Activated T-helper 9 cell treated with anti-CD3 and anti-CD28 coated beads, Interleukin-2, amount 50 U/mL, for 16 hours (primary cell): ENCODE results near the gene SLC22A24.
"Not testable (repeated sequence)": the region's sequence is repeated elsewhere in the genome, so short reads cannot be mapped to it uniquely, and the experiment has no call there.

Source experiments
- DNase-seq: peaks from one replicate; pipeline ENCODE4 v3.0.0-alpha.2; 2020; ENCODE audit warnings: low read depth

SLC22A24 gene

GRCh38 chr11:63144121-63144520, at the start of gene SLC22A24:
Gene SLC22A24 (minus strand): TSS chr11:63144221. CDS start chr11:63143779, 442 bp downstream.
- no peak for DNase-seq

GRCh38 chr11:63180536-63180935, 36.5 kb upstream of the SLC22A24 start:
- no peak for DNase-seq

- DNase-seq = no peak
These were observed 35.5 kb upstream of the SLC22A24 start for GRCh38 chr11:63179432-63180041.

GRCh38 chr11:63177872-63178271, 33.9 kb upstream of the SLC22A24 start:
- no peak for DNase-seq

- no peak for DNase-seq
These were observed 21.8 kb upstream of the SLC22A24 start for GRCh38 chr11:63165706-63166310.

GRCh38 chr11:63155794-63156193, 11.8 kb upstream of the SLC22A24 start:
- DNase-seq = no peak

- no peak for DNase-seq
These were observed 2.6 kb upstream of the SLC22A24 start for GRCh38 chr11:63146581-63146980.

- DNase-seq = no peak
These were observed 1.6 kb downstream of the SLC22A24 start for GRCh38 chr11:63142459-63142858.

- DNase-seq = no peak
These were observed 10.8 kb downstream of the SLC22A24 start for GRCh38 chr11:63132985-63133775.

GRCh38 chr11:63099555-63099954, 44.5 kb downstream of the SLC22A24 start:
- no peak for DNase-seq

GRCh38 chr11:63080682-63081081, 63.3 kb downstream of the SLC22A24 start:
- no peak for DNase-seq

GRCh38 chr11:63046203-63046602, 97.8 kb downstream of the SLC22A24 start:
- not testable (repeated sequence) for DNase-seq

- DNase-seq = no peak
These were observed 101.4 kb downstream of the SLC22A24 start for GRCh38 chr11:63042596-63042995.

GRCh38 chr11:63032457-63032856, 111.6 kb downstream of the SLC22A24 start:
- DNase-seq = no peak
